BJ (cell line): Measurements from ENCODE around the gene RHBDD1. TPM values are rescaled to one million over a fixed set of nuclear protein-coding genes. Genes with fewer than 3 reads are reported as not detected.

Experiments
- CTCF ChIA-PET: fragments of 350-600 bp; formaldehyde crosslinking; extraction: SDS; loops from one replicate; lab custom pipeline; 2021; ENCODE audit warnings: antibody characterized with exemption, inconsistent platforms; lab: Yijun Ruan, JAX
- POLR2A ChIA-PET: fragments of 300-600 bp; sonication (Branson Sonifier 250); formaldehyde crosslinking; extraction: SDS; loops from one replicate; lab custom pipeline; 2021; ENCODE audit warnings: antibody characterized with exemption; lab: Charles Lee
- DNase-seq: peaks from one replicate; pipeline ENCODE4 v3.0.0-alpha.2; 2011; ENCODE audit warnings: low read depth
- H3K27me3 ChIP-seq: 2 replicates; pipeline ENCODE4 v1.6.0; 2011; ENCODE audit warnings: low read length; ENCODE audit not compliant: control insufficient read depth, insufficient read depth
- H3K36me3 ChIP-seq: 2 replicates; pipeline ENCODE4 v1.5.1; 2011; ENCODE audit warnings: low read length; ENCODE audit not compliant: control insufficient read depth, insufficient read depth
- H3K4me3 ChIP-seq: 2 replicates; pipeline ENCODE4 v1.5.1; 2011; ENCODE audit warnings: low read depth, mild to moderate bottlenecking, control low read depth, low read length
- polyA plus RNA-seq: library from polyadenylated mRNA; depleted of rRNA; stranded (reverse); fragments of >200 nt; gene quantifications from 2 replicates; pipeline ENCODE4 v1.2.3, GENCODE V29; 2011
- TF ChIP-seq, protein P1 (sequence below): IDR thresholded peaks from 2 replicates; pipeline ENCODE4 v1.5.1; 2011; ENCODE audit warnings: low read depth, mild to moderate bottlenecking, control low read depth, inconsistent platforms, low read length, moderate library complexity; ENCODE audit not compliant: insufficient read depth

Gene RHBDD1
- polyA plus RNA-seq, 1 experiment = 29.2 TPM

- Histone ChIP-seq H3K27me3 (no peaks in the 10 kb centered on the region), H3K4me3 (peak overlapping the region; percentile 70), H3K36me3 (no peaks in the 10 kb centered on the region; the same call in 1 of the 2 replicates)
- ChIA-PET CTCF (no interaction called here), POLR2A (no interaction called here)
- TF ChIP-seq, protein P1, sequence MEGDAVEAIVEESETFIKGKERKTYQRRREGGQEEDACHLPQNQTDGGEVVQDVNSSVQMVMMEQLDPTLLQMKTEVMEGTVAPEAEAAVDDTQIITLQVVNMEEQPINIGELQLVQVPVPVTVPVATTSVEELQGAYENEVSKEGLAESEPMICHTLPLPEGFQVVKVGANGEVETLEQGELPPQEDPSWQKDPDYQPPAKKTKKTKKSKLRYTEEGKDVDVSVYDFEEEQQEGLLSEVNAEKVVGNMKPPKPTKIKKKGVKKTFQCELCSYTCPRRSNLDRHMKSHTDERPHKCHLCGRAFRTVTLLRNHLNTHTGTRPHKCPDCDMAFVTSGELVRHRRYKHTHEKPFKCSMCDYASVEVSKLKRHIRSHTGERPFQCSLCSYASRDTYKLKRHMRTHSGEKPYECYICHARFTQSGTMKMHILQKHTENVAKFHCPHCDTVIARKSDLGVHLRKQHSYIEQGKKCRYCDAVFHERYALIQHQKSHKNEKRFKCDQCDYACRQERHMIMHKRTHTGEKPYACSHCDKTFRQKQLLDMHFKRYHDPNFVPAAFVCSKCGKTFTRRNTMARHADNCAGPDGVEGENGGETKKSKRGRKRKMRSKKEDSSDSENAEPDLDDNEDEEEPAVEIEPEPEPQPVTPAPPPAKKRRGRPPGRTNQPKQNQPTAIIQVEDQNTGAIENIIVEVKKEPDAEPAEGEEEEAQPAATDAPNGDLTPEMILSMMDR = no peak
- DNase-seq = no peak
Observed at GRCh38 chr2:226836548-226836885, 663 bp downstream of the RHBDD1 start.

DNA sequence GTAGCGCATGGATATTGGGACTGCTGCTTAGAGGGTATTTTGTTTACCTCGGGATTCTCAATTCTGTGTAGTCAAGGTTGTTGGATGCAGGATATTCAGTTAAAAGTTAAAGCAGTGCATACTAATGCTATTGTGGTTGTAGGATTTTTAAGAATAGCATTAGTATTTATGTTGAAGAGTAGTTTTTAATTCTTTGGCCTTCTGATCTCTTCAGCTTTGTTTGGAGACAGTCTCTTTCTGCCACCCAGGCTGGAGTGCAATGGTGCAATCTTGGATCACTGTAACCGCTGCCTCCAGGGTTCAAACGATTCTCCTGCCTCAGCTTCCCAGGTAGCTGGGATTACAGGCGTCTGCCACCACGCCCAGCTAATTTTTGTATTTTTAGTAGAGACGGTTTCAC, 1.5 kb downstream of the RHBDD1 start:
- TF ChIP-seq, protein P1 = no peak
- H3K27me3 ChIP-seq = no peaks in the 10 kb centered on the region
- no peaks in the 10 kb centered on the region; the same call in 1 of the 2 replicates for H3K36me3 ChIP-seq
- ChIA-PET CTCF (interaction anchor here (0.6 kb wide), 1 partner anchor 14 kb away, joined by 3 read pairs; no protein-coding TSS in a partner anchor), POLR2A (no interaction called here)
- H3K4me3 ChIP-seq = no peak overlapping the region
- no peak for DNase-seq

DNA sequence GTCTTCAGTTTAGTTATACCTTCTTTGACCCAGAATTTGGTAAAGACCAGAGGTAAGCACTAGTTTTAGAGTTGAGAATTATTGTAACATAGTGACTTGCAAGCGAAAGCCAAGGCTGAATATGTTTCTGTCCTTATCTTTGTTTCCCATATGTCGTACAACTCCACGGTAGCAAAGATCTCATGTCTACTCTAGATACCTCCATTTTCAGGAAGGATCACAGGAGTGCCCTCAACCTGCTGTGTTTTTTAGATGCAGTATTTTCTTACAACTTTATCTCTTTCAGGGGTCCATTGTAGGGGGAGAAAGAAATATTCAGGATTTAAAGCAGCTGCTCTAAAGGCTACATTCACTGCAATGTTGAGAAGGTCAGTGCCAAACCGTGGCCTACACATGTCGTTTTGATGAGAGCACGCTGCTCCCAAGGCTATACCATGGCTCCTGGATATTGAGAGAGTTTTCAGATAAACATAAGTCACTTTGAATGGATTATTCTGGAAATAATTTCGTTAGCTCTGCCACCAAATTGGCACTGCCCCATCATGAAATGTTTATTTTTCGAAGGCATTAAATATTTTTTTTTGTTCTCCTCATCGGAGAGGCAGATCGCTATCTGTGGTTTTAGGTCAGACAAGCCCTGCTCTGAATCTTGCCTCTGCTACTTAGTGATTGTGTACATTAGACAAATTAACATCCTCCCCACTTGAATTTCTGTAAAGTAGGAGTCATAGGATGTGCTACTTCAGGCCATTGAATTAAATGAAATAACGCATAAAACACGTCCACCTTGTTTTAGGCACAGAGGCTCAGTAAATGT, 2.1 kb downstream of the RHBDD1 start:
- TF ChIP-seq, protein P1 = no peak
- Histone ChIP-seq H3K36me3 (no peaks in the 10 kb centered on the region; the same call in 1 of the 2 replicates), H3K27me3 (no peaks in the 10 kb centered on the region), H3K4me3 (no peak overlapping the region)
- ChIA-PET CTCF (no interaction called here), POLR2A (no interaction called here)
- DNase-seq = no peak

DNA sequence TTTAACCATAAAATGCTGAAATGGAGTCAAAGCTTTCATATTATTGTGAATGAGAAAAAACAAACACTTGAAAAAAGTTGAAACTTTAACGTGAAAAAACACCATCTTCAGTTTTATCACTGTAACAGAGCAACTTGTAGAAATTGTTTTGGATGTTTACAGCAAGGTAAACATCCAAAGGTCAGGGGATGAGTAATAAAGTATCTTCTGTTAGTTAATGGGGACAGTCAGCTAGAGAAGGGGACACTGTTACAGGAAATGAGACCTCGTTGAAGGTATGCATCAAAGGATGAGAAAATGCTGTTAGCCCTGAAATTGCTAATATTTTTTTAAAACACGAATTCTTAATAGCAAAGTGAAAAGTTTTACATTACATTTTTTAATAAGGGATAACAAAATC, 2.9 kb downstream of the RHBDD1 start:
- ChIA-PET CTCF (no interaction called here), POLR2A (no interaction called here)
- no peak overlapping the region for H3K4me3 ChIP-seq
- TF ChIP-seq, protein P1 = no peak
- H3K27me3 ChIP-seq = no peaks in the 10 kb centered on the region
- no peaks in the 10 kb centered on the region; the same call in 1 of the 2 replicates for H3K36me3 ChIP-seq
- no peak for DNase-seq

- H3K27me3 ChIP-seq = no peaks in the 10 kb centered on the region
- H3K36me3 ChIP-seq = no peaks in the 10 kb centered on the region; the same call in 1 of the 2 replicates
- TF ChIP-seq, protein P1 = no peak
- ChIA-PET POLR2A (no interaction called here), CTCF (interaction anchor here (0.9 kb wide), 1 partner anchor 182 kb away, joined by 3 read pairs; no protein-coding TSS in a partner anchor)
- no peak overlapping the region for H3K4me3 ChIP-seq
- DNase-seq = no peak
Observed at GRCh38 chr2:226839161-226839560, 3.3 kb downstream of the RHBDD1 start.
